ENCODE measurements around the gene PRPF6. TPM values are rescaled to one million over a fixed set of nuclear protein-coding genes. Genes with fewer than 3 reads are reported as not detected.
A peak's percentile ranks its signal among the peaks of the same experiment; 100 is the strongest.
"Not testable (repeated sequence)": the region's sequence is repeated elsewhere in the genome, so short reads cannot be mapped to it uniquely, and the experiment has no call there.

Gene PRPF6
- total RNA-seq, 2 donors from 2014 or later: 32.9 to 43.6 TPM

DNA sequence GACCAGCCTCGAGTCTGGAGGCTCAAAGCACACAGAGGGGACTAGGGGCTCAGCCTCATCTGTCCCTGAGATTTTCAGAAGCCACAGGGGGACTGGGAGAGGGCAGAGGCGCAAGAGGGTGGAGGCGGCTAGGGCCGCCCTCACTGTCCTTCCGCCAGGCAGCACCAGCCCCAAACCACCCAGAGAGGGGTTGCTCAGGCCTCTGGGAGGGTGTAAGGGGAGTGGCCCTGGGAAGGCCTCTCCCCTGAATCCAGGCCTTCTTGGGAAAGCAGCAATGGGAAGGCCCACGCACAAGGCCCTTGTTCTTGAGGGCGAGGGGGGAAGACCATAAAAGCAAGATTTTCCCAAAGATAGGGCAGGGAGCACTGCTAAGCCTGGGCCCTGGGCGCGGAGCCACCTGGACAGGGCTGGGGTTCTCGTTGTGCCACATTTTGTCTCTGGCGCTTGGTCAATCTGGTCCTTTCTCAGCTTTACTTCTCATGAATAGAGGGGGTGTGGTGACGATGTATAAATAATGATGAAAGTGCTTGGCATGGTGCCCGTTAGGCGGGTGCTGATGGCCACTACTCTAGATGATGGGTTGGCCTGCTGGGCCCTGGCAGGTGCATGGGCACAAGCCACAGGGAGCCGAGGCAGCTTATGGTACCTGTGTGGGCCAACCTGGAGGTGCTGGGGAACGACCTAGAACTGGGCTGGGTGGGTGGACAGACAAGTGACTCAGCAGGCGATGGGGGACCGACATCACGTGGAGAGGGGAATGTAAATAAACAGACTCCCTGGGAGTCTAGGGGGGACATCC, 6.3 kb upstream of the PRPF6 start:
- H3K9me3 ChIP-seq: no peaks in the 10 kb centered on the region
- TF ChIP-seq, protein P1, sequence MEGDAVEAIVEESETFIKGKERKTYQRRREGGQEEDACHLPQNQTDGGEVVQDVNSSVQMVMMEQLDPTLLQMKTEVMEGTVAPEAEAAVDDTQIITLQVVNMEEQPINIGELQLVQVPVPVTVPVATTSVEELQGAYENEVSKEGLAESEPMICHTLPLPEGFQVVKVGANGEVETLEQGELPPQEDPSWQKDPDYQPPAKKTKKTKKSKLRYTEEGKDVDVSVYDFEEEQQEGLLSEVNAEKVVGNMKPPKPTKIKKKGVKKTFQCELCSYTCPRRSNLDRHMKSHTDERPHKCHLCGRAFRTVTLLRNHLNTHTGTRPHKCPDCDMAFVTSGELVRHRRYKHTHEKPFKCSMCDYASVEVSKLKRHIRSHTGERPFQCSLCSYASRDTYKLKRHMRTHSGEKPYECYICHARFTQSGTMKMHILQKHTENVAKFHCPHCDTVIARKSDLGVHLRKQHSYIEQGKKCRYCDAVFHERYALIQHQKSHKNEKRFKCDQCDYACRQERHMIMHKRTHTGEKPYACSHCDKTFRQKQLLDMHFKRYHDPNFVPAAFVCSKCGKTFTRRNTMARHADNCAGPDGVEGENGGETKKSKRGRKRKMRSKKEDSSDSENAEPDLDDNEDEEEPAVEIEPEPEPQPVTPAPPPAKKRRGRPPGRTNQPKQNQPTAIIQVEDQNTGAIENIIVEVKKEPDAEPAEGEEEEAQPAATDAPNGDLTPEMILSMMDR (IDR thresholded peaks at IDR 0.05): no peak
- no peaks in the 10 kb centered on the region for H3K36me3 ChIP-seq
- H3K27me3 ChIP-seq: no peaks in the 10 kb centered on the region
- H3K4me1 ChIP-seq: peaks cover 0 to 29% of the 10 kb centered on the region in 2 donors
- no peak overlapping the region for H3K27ac ChIP-seq
- no peak for DNase-seq (ENCODE audit: low spot score)
- H3K4me3 ChIP-seq: no peak overlapping the region

DNA sequence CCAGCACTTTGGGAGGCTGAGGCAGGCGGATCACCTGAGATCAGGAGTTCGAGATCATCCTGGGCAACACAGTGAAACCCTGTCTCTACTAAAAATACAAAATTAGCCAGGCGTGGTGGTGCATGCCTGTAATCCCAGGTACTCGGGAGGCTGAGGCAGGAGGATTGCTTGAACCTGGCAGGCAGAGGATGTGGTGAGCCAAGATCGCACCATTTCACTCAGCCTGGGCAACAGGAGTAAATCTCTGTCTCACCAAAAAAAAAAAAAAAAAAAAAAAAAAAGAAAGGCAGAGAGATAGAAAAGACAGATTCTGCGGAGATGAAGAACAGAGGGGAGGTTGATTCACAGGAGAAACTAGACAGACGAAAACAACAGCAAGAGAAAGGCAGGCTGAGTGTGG, 4.4 kb upstream of the PRPF6 start:
- H3K27me3 ChIP-seq; H3K36me3 ChIP-seq; DNase-seq (ENCODE audit: low spot score); H3K9me3 ChIP-seq; H3K4me3 ChIP-seq; H3K27ac ChIP-seq: not testable (repeated sequence)
- H3K4me1 ChIP-seq: peaks cover 0 to 37% of the 10 kb centered on the region in 2 donors

DNA sequence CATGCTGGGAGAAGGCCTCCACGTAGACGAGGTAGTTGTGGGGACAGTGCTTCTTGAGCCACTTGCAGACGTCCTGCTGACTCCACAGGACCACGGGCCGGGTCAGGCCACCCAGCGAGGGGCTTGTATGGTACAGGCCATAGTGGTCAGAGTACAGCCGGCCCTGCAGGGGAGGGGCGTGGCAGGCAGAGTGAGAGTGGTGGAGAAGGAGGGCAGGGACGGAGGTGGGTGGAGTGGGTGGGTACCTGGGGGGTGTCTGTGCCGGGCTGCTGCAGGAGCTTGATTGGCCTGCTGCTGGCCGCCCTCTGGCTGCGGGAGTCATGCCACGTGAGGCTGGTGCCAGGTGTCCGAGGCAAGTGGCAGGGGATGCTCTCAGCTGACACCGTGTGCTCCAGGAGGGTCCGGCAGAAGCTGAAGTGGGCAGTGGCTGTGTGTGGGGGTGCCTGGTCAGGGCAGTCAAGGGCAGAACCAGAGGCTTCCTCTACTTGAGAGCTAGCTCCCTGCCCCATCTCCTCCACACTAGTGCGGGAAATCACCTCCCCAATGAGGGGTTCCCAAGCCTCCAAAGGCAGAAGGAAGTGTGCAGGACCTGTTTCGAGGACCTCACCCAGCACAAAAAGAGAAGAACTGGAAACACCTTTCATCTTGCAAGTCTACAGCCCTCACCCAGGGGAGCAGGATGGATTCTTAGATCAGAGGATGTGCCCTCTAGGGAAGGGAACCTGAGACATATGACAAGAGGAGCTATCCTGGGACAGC, 3.8 kb upstream of the PRPF6 start:
- Histone ChIP-seq H3K27ac (no peak overlapping the region), H3K27me3 (no peaks in the 10 kb centered on the region), H3K36me3 (no peaks in the 10 kb centered on the region), H3K4me1 (peaks cover 0 to 43% of the 10 kb centered on the region in 2 donors), H3K9me3 (no peaks in the 10 kb centered on the region), H3K4me3 (no peak overlapping the region)
- TF ChIP-seq, protein P1 (IDR thresholded peaks at IDR 0.05): no peak
- DNase-seq (ENCODE audit: low spot score): no peak

DNA sequence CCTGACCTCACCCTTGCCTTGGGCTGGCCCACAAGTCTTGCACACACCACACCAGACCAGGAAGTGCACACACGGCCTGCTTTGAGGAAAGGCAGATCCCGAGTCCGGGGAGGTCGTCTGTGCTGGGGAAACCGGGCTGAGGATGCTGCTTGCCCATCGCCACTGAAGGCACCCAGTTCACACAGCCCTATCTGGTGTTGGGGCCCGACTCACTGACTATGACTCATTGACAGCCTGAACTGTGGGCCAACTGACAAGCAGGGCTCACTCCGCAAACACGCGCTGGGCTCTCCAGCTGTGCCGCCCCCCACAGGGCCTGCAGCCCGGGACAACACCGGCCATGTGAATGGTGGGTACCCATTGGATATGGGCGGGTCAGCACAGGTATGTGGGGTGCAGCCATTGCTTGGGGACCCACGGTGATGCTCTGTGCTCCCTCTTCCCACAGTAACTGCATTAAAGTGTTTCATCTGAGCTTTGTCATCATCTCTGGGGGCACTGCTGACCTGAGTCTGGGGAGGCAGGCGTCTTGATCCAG, 3.1 kb upstream of the PRPF6 start:
- Histone ChIP-seq H3K4me1 (peaks cover 0 to 50% of the 10 kb centered on the region in 2 donors), H3K27ac (no peak overlapping the region), H3K9me3 (no peaks in the 10 kb centered on the region), H3K27me3 (no peaks in the 10 kb centered on the region), H3K4me3 (no peak overlapping the region), H3K36me3 (no peaks in the 10 kb centered on the region)
- TF ChIP-seq, protein P1 (IDR thresholded peaks at IDR 0.05): no peak
- no peak for DNase-seq (ENCODE audit: low spot score)

DNA sequence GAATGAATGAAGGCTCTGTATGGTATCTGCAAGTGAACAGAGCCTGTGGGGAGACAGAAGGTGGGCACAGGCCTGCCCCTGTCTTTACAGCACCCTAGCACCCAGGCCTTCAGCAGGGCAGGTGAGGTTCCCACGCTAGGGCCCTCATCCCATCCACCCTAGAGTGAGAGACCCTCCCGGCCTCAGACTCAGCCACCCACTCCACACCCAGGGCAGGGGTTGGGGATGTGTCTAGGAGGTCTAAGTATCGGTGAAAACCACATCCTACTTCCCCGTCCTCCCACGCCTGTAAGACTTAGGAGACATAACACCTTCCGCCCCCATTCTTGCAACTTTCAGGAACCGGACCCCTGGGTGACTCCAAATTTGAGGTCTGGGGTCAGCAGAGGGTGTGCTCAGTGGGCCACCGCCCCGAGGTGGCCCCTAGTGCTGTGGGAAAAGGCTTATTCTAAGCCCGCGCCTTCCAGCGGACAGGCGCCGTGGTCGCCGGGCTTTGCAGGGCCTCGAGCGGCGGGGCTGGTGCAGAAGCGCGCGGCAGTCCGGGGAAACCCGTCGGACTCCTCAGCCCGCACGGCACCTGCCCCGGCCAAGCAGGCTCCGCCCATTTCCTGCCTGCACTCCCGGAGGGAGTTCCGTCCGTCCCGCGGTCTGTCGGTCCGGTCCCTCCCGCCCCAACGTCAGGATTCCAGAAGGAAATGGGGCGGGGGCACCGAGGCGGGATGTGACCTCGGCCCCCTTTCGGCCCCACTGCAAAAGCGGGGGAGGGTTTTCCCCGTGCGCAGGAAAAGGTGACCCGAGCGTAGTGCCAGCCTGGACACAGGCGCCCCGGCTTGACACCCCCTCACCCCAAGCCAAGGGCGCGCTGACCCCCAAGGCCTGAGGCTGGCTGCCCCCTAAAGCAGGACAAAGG, 2.4 kb upstream of the PRPF6 start:
- H3K27ac ChIP-seq: peak overlapping the region; percentile 77
- peaks cover 0 to 47% of the 10 kb centered on the region in 2 donors for H3K4me1 ChIP-seq

More for the DNA sequence above, 2.4 kb upstream of the PRPF6 start:
- Histone ChIP-seq H3K27me3 (no peaks in the 10 kb centered on the region), H3K4me3 (peak overlapping the region; percentile 46 to 71), H3K9me3 (no peaks in the 10 kb centered on the region), H3K36me3 (no peaks in the 10 kb centered on the region)
- DNase-seq (ENCODE audit: low spot score): no peak
- TF ChIP-seq, protein P1 (IDR thresholded peaks at IDR 0.05): no peak
